Measurements from ENCODE around the gene RNFT2. TPM values are rescaled to one million over a fixed set of nuclear protein-coding genes. Genes with fewer than 3 reads are reported as not detected.

Gene RNFT2
- total RNA-seq, 3 donors from 2014 or later, result under 0.01 to 1.9 (median 1.6) TPM

DNA sequence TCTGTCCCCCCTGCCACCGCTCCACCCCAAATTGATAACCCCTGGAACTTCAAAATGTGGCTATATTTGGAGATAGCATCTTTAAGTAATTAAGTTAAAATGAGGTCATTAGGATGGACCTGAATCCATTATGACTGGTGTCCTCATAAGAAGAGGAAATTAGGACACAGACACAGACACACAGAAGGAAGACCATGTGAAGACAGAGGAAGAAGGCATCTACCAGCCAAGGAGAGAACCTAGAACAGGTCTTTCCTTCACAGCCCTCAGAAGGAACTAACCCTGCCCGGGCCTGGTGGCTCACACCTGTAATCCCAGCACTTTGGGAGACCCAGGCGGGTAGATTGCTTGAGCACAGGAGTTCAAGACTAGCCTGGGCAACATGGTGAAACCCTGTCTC is 146.8 kb downstream of the RNFT2 start:
- H3K27ac ChIP-seq, result no peak overlapping the region
- intact Hi-C loops (cut with DNase I; ENCODE audit: low total_unique reads), result no loop called here
- peaks cover 0 to 37% of the 10 kb centered on the region in 2 donors for H3K27me3 ChIP-seq

DNA sequence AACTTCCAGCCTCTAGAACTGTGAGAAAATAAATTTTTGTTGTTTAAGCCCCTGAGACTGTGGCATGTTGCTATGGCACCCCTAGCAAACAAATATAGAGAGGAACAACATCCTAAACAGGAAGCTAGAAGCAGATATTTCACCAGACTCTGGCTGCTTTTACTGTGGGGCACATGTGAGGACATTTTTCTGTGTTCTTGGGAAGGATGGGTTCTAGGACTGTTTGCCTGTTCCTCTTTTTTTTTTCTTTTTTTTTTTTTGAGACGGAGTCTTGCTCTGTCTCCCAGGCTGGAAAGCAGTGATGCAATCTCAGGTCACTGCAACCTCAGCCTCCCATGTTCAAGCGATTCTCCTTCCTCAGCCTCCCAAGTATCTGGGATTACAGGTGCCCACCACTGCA is 147.4 kb downstream of the RNFT2 start:
- no peak for DNase-seq (ENCODE audit: low spot score in 2 of 2)
- Histone ChIP-seq H3K9me3 (peaks cover 0 to 5% of the 10 kb centered on the region in 2 donors), H3K27me3 (peaks cover 0 to 31% of the 10 kb centered on the region in 2 donors), H3K36me3 (no peaks in the 10 kb centered on the region), H3K4me3 (no peak overlapping the region), H3K4me1 (peaks cover 7 to 8% of the 10 kb centered on the region in 2 donors), H3K27ac (no peak overlapping the region)
- TF ChIP-seq POLR2AphosphoS5 (IDR thresholded peaks at IDR 0.05) (no peak), POLR2A (IDR thresholded peaks at IDR 0.05) (no peak)
- TF ChIP-seq, protein P1, sequence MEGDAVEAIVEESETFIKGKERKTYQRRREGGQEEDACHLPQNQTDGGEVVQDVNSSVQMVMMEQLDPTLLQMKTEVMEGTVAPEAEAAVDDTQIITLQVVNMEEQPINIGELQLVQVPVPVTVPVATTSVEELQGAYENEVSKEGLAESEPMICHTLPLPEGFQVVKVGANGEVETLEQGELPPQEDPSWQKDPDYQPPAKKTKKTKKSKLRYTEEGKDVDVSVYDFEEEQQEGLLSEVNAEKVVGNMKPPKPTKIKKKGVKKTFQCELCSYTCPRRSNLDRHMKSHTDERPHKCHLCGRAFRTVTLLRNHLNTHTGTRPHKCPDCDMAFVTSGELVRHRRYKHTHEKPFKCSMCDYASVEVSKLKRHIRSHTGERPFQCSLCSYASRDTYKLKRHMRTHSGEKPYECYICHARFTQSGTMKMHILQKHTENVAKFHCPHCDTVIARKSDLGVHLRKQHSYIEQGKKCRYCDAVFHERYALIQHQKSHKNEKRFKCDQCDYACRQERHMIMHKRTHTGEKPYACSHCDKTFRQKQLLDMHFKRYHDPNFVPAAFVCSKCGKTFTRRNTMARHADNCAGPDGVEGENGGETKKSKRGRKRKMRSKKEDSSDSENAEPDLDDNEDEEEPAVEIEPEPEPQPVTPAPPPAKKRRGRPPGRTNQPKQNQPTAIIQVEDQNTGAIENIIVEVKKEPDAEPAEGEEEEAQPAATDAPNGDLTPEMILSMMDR (IDR thresholded peaks at IDR 0.05), result no peak
- intact Hi-C loops (cut with DNase I; ENCODE audit: low total_unique reads), result no loop called here

More for the DNA sequence above, 146.8 kb downstream of the RNFT2 start:
- Histone ChIP-seq H3K4me1 (peaks cover 7 to 10% of the 10 kb centered on the region in 2 donors), H3K4me3 (no peak overlapping the region), H3K36me3 (no peaks in the 10 kb centered on the region), H3K9me3 (no peaks in the 10 kb centered on the region)
- no peak for TF ChIP-seq POLR2A (IDR thresholded peaks at IDR 0.05)
- TF ChIP-seq, protein P1 (IDR thresholded peaks at IDR 0.05), result no peak
- no peak for TF ChIP-seq POLR2AphosphoS5 (IDR thresholded peaks at IDR 0.05)
- no peak for DNase-seq (ENCODE audit: low spot score in 2 of 2)

- H3K27ac ChIP-seq, result no peak overlapping the region
- H3K9me3 ChIP-seq, result peaks cover 0 to 6% of the 10 kb centered on the region in 2 donors
- H3K27me3 ChIP-seq, result peaks cover 0 to 15% of the 10 kb centered on the region in 2 donors
- no peaks in the 10 kb centered on the region for H3K4me1 ChIP-seq
- DNase-seq (ENCODE audit: low spot score in 2 of 2), result no peak
- H3K4me3 ChIP-seq, result no peak overlapping the region
- TF ChIP-seq, protein P1 (IDR thresholded peaks at IDR 0.05), result no peak
- TF ChIP-seq POLR2AphosphoS5 (IDR thresholded peaks at IDR 0.05), result no peak
- TF ChIP-seq POLR2A (IDR thresholded peaks at IDR 0.05), result no peak
- no peaks in the 10 kb centered on the region for H3K36me3 ChIP-seq
- intact Hi-C loops (cut with DNase I; ENCODE audit: low total_unique reads), result no loop called here
Observed at GRCh38 chr12:116887244-116887643, 149.1 kb downstream of the RNFT2 start.

DNA sequence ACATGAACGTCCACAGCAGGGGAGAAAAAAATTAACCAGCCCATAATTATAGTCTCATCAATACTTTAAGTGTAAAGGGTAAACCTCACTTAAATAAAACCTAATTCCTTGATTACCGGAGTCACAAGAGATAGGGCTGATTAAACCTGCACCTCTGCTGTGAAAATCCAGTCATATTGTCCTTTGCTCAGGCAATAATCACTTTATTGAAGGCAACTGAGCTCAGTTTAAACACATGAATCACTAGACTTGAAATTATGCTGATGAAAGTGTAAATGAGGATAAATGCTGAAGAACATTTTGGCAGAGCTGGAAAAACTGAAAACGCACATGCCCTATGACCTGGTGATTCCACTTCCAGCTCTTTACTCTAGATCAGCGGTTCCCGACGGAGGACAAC is 149.8 kb downstream of the RNFT2 start:
- Histone ChIP-seq H3K36me3 (no peaks in the 10 kb centered on the region), H3K4me3 (no peak overlapping the region), H3K4me1 (no peaks in the 10 kb centered on the region), H3K27me3 (peaks cover 0 to 8% of the 10 kb centered on the region in 2 donors), H3K27ac (no peak overlapping the region), H3K9me3 (peaks cover 0 to 6% of the 10 kb centered on the region in 2 donors)
- DNase-seq (ENCODE audit: low spot score in 2 of 2), result no peak
- intact Hi-C loops (cut with DNase I; ENCODE audit: low total_unique reads), result no loop called here
- no peak for TF ChIP-seq POLR2A (IDR thresholded peaks at IDR 0.05)
- TF ChIP-seq POLR2AphosphoS5 (IDR thresholded peaks at IDR 0.05), result no peak

- no peak for DNase-seq (ENCODE audit: low spot score in 2 of 2)
- no peak overlapping the region for H3K4me3 ChIP-seq
- no peak overlapping the region for H3K27ac ChIP-seq
- no peaks in the 10 kb centered on the region for H3K4me1 ChIP-seq
- no peaks in the 10 kb centered on the region for H3K27me3 ChIP-seq
- no peaks in the 10 kb centered on the region for H3K36me3 ChIP-seq
- H3K9me3 ChIP-seq, result peaks cover 0 to 6% of the 10 kb centered on the region in 2 donors
- TF ChIP-seq POLR2A (IDR thresholded peaks at IDR 0.05), result no peak
- TF ChIP-seq, protein P1 (IDR thresholded peaks at IDR 0.05), result no peak
- no peak for TF ChIP-seq POLR2AphosphoS5 (IDR thresholded peaks at IDR 0.05)
- intact Hi-C loops (cut with DNase I; ENCODE audit: low total_unique reads), result no loop called here
Observed at GRCh38 chr12:116890330-116890729, 152.2 kb downstream of the RNFT2 start.

DNA sequence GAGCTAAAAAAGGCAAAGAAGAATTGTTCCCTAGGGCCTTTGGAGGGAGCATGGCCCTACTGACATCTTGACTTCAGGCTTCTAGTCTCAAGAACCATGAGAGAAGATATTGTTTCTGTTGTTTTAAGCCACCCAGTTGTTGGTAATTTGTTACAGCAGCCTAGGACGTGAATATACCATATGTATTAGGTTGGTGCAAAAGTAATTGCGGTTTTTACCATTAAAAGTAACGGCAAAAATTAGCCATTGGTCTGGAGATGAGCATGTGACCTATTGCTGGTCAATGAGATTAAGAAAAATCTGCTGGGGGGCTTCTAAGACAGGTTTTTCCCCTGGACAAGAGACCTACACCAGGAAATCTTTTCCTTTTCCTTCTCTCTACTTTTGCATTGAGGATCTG is 152.9 kb downstream of the RNFT2 start:
- intact Hi-C loops (cut with DNase I; ENCODE audit: low total_unique reads), result no loop called here
- no peaks in the 10 kb centered on the region for H3K36me3 ChIP-seq
- H3K27ac ChIP-seq, result no peak overlapping the region
- H3K27me3 ChIP-seq, result no peaks in the 10 kb centered on the region
- TF ChIP-seq POLR2AphosphoS5 (IDR thresholded peaks at IDR 0.05) (no peak), POLR2A (IDR thresholded peaks at IDR 0.05) (no peak)
- TF ChIP-seq, protein P1 (IDR thresholded peaks at IDR 0.05), result no peak
- no peaks in the 10 kb centered on the region for H3K4me1 ChIP-seq
- H3K4me3 ChIP-seq, result no peak overlapping the region
- H3K9me3 ChIP-seq, result peaks cover 0 to 6% of the 10 kb centered on the region in 2 donors
- DNase-seq (ENCODE audit: low spot score in 2 of 2), result no peak

All from breast epithelium (tissue), 4 donors.